Prostate gland (tissue), 2 donors: ENCODE measurements around the gene PRKG1.

Experiments used
- CTCF ChIP-seq, 4 experiments: fragments of 200-600 bp in 2 of 4; fragments of 450-650 bp in 2 of 4; sonication (generic) in 2 of 4; IDR thresholded peaks; 1 replicate in 3 of 4; 2 replicates in 1 of 4; pipeline ENCODE4 v1.5.1; 2016 to 2019; ENCODE audit warnings: antibody characterized with exemption in 4 of 4, mild to moderate bottlenecking in 2 of 4, moderate library complexity in 2 of 4
- POLR2A ChIP-seq: fragments of 450-650 bp; IDR thresholded peaks from one replicate; pipeline ENCODE4 v1.6.1; 2016; ENCODE audit warnings: antibody characterized with exemption, mild to moderate bottlenecking
- POLR2AphosphoS5 ChIP-seq: sonication (generic); formaldehyde crosslinking; IDR thresholded peaks from one replicate; pipeline ENCODE4 v1.6.1; 2017; ENCODE audit warnings: antibody characterized with exemption

- TF ChIP-seq CTCF (IDR thresholded peaks at IDR 0.05) (no peak), POLR2AphosphoS5 (no peak), POLR2A (no peak)
Measured at GRCh38 chr10:52347327-52347667, 1273.0 kb downstream of the PRKG1 start.
